DOHH2 (cell line): Measurements from ENCODE around the gene ELL2.

ENCODE experiments used
- H3F3A ChIP-seq: fragments of 200-600 bp; sonication (generic), shearing (Covaris generic); 2 replicates; pipeline ENCODE4 v1.6.0; 2016; ENCODE audit warnings: antibody characterized with exemption, mild to moderate bottlenecking; ENCODE audit not compliant: control insufficient read depth, insufficient read depth
- H3K27ac ChIP-seq: fragments of 200-600 bp; sonication (generic); 2 replicates; pipeline ENCODE4 v1.5.1; 2014; ENCODE audit warnings: low read depth, mild to moderate bottlenecking, low read length, moderate library complexity
- H3K27me3 ChIP-seq: fragments of 200-600 bp; sonication (generic); 2 replicates; pipeline ENCODE4 v1.6.1; 2014; ENCODE audit warnings: mild to moderate bottlenecking, low read length, mixed read lengths; ENCODE audit not compliant: control insufficient read depth
- H3K36me3 ChIP-seq: fragments of 200-600 bp; sonication (generic); 2 replicates; pipeline ENCODE4 v1.6.1; 2014; ENCODE audit warnings: mild to moderate bottlenecking, low read length, moderate library complexity, mixed read lengths; ENCODE audit not compliant: control insufficient read depth
- H3K4me1 ChIP-seq: fragments of 200-600 bp; sonication (generic); 2 replicates; pipeline ENCODE4 v1.6.1; 2014; ENCODE audit warnings: mild to moderate bottlenecking, low read length, mixed read lengths; ENCODE audit not compliant: control insufficient read depth
- H3K4me2 ChIP-seq: fragments of 200-600 bp; sonication (generic); 2 replicates; pipeline ENCODE4 v1.6.0; 2014; ENCODE audit warnings: mild to moderate bottlenecking, low read length, moderate library complexity
- H3K4me3 ChIP-seq: fragments of 200-600 bp; sonication (generic); 2 replicates; pipeline ENCODE4 v1.5.1; 2014; ENCODE audit warnings: mild to moderate bottlenecking, low read length, mixed read lengths
- H3K79me2 ChIP-seq: fragments of 200-600 bp; sonication (generic); 2 replicates; pipeline ENCODE4 v1.6.1; 2014; ENCODE audit warnings: mild to moderate bottlenecking, low read length, mixed read lengths; ENCODE audit not compliant: control insufficient read depth
- H3K9me2 ChIP-seq: fragments of 200-600 bp; sonication (generic); replicated peaks from 2 replicates; pipeline ENCODE4 v1.6.1; 2014; ENCODE audit warnings: mild to moderate bottlenecking, low read length, mixed read lengths; ENCODE audit not compliant: control insufficient read depth
- H3K9me3 ChIP-seq: fragments of 200-600 bp; sonication (generic); 2 replicates; pipeline ENCODE4 v1.6.1; 2014; ENCODE audit warnings: antibody characterized with exemption, low read length, mixed read lengths; ENCODE audit not compliant: control insufficient read depth, insufficient read depth
- H4K20me1 ChIP-seq: fragments of 200-600 bp; sonication (generic); 2 replicates; pipeline ENCODE4 v1.6.0; 2014; ENCODE audit warnings: low read depth, mild to moderate bottlenecking, antibody characterized with exemption, low read length, moderate library complexity; ENCODE audit not compliant: control insufficient read depth, insufficient read depth
- EZH2phosphoT487 ChIP-seq: fragments of 200-600 bp; sonication (generic); IDR thresholded peaks from 2 replicates; pipeline ENCODE4 v1.6.1; 2017; ENCODE audit warnings: borderline replicate concordance, mild to moderate bottlenecking, antibody characterized with exemption, low read length, moderate library complexity, mixed read lengths
- TF ChIP-seq, protein P1 (sequence below): fragments of 200-600 bp; sonication (generic); IDR thresholded peaks from one replicate; pipeline ENCODE4 v1.5.1; 2014; ENCODE audit warnings: antibody characterized with exemption, mild to moderate bottlenecking, low read depth, low read length; ENCODE audit not compliant: poor library complexity, severe bottlenecking

Gene ELL2

DNA sequence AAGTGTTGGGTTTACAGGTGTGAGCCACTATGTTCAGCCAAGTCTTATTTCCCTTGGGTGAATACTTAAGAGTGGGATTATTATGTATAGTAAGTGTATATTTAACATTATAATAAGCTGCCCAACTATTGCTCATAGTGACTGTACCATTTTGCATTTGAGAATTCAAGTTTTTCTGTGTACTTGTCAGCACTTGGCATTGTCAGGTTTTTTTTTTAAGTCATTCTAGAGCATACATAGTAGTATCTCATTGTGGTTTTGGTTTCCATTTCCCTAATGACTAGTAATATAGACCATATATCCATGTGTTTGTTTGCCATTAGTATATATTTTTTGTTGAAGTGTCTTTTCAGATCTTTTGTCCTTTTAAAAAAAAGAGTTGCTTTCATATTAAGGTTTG, 10.5 kb upstream of the ELL2 start:
- no peaks in the 10 kb centered on the region for H3K36me3 ChIP-seq
- TF ChIP-seq EZH2phosphoT487: no peak
- TF ChIP-seq, protein P1, sequence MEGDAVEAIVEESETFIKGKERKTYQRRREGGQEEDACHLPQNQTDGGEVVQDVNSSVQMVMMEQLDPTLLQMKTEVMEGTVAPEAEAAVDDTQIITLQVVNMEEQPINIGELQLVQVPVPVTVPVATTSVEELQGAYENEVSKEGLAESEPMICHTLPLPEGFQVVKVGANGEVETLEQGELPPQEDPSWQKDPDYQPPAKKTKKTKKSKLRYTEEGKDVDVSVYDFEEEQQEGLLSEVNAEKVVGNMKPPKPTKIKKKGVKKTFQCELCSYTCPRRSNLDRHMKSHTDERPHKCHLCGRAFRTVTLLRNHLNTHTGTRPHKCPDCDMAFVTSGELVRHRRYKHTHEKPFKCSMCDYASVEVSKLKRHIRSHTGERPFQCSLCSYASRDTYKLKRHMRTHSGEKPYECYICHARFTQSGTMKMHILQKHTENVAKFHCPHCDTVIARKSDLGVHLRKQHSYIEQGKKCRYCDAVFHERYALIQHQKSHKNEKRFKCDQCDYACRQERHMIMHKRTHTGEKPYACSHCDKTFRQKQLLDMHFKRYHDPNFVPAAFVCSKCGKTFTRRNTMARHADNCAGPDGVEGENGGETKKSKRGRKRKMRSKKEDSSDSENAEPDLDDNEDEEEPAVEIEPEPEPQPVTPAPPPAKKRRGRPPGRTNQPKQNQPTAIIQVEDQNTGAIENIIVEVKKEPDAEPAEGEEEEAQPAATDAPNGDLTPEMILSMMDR: no peak
- H3K79me2 ChIP-seq: no peaks in the 10 kb centered on the region
- H4K20me1 ChIP-seq: no peaks in the 10 kb centered on the region
- H3K4me2 ChIP-seq: no peak overlapping the region
- H3K9me3 ChIP-seq: no peaks in the 10 kb centered on the region
- H3K9me2 ChIP-seq: no peaks in the 10 kb centered on the region
- no peak overlapping the region for H3K27ac ChIP-seq
- H3F3A ChIP-seq: no peaks in the 10 kb centered on the region
- H3K27me3 ChIP-seq: peaks cover 2% of the 10 kb centered on the region; the same call in 1 of the 2 replicates
- no peak overlapping the region for H3K4me3 ChIP-seq
- H3K4me1 ChIP-seq: no peaks in the 10 kb centered on the region

DNA sequence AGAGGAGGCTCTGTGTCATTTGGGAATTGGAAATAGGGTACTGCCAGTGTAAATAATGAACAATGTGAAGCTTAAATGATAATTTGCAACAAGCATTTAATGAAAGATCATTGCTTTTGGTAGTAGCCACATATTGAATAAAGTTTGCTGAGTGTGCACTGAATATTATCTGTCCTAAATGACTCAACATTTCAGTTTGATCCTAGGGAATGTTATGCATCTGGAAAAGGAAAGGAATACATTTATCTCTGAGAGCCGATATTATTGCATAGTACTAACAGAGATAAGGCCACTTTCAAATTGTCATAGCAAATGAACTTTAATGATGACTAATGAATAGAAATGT, 8.7 kb upstream of the ELL2 start:
- H3K79me2 ChIP-seq: no peaks in the 10 kb centered on the region
- H3F3A ChIP-seq: no peaks in the 10 kb centered on the region
- no peaks in the 10 kb centered on the region for H3K4me1 ChIP-seq
- no peaks in the 10 kb centered on the region for H4K20me1 ChIP-seq
- no peak overlapping the region for H3K4me3 ChIP-seq
- no peak for TF ChIP-seq EZH2phosphoT487
- TF ChIP-seq, protein P1: no peak
- H3K4me2 ChIP-seq: no peak overlapping the region
- no peak overlapping the region for H3K27ac ChIP-seq
- H3K9me3 ChIP-seq: no peaks in the 10 kb centered on the region
- no peaks in the 10 kb centered on the region; the same call in 1 of the 2 replicates for H3K27me3 ChIP-seq
- H3K36me3 ChIP-seq: no peaks in the 10 kb centered on the region
- H3K9me2 ChIP-seq: no peaks in the 10 kb centered on the region

DNA sequence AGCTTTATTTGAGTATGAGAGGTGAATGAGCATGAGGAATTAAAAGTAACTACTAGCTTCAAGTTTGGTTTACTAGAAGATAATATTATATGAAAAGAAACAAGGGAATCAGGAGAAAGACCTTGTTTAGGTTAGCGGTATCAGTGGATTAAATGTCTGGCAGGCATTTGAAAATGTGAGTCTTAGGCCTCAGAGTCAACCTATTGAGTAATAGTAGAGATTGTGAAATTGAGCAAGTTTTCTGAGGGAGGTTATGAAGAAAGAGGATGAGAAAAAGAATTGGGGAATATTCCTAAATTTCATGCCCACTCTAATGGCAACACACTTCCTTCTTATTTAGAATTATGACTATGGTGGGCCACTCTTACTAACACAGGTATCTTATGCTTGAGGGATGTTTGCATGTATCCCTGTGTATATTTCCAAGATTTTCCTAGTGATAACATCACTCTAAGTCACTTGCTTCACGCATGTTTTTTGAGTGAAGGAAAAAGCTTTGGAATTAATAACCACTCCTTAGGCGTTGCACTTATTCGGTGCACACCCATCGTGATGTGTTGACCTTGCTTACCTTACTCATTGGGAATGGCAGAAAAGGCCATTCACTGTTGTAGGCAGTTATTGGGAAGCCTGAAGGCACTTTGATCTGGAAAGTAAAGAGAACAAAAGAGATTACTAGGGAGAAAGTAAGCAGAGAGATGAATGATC, 8.2 kb upstream of the ELL2 start:
- Histone ChIP-seq H3K4me1 (no peaks in the 10 kb centered on the region), H4K20me1 (no peaks in the 10 kb centered on the region), H3K9me2 (no peaks in the 10 kb centered on the region), H3F3A (no peaks in the 10 kb centered on the region), H3K9me3 (no peaks in the 10 kb centered on the region), H3K27ac (no peak overlapping the region), H3K4me2 (no peak overlapping the region), H3K27me3 (no peaks in the 10 kb centered on the region; the same call in 1 of the 2 replicates), H3K36me3 (no peaks in the 10 kb centered on the region), H3K79me2 (no peaks in the 10 kb centered on the region), H3K4me3 (no peak overlapping the region)
- TF ChIP-seq, protein P1: no peak
- TF ChIP-seq EZH2phosphoT487: no peak
